Astrocyte (in vitro differentiated cells and primary cell): Measurements from ENCODE around the gene IL2RA. TPM values are rescaled to one million over a fixed set of nuclear protein-coding genes. Genes with fewer than 3 reads are reported as not detected.

Source experiments
- DNase-seq: peaks from one replicate; pipeline ENCODE4 v3.0.0-alpha.2; 2010; ENCODE audit warnings: low read depth
- FAIRE-seq: peaks from 2 replicates; lab custom pipeline; 2011; peaks lifted over from hg19 to GRCh38; lab: Jason Lieb, UNC
- H2AFZ ChIP-seq: 2 replicates; pipeline ENCODE4 v1.6.0; 2012; ENCODE audit warnings: low read depth, low read length, inconsistent platforms
- H3K27ac ChIP-seq: 2 replicates; pipeline ENCODE4 v1.5.1; 2011; ENCODE audit warnings: low read depth, low read length, inconsistent platforms
- H3K27me3 ChIP-seq: 2 replicates; pipeline ENCODE4 v1.6.0; 2011; ENCODE audit warnings: low read length, inconsistent platforms; ENCODE audit not compliant: insufficient read depth
- H3K36me3 ChIP-seq: 2 replicates; pipeline ENCODE4 v1.5.1; 2011; ENCODE audit warnings: low read length, inconsistent platforms; ENCODE audit not compliant: insufficient read depth
- H3K4me1 ChIP-seq: 2 replicates; pipeline ENCODE4 v1.5.1; 2011; ENCODE audit warnings: low read length, inconsistent platforms; ENCODE audit not compliant: insufficient read depth
- H3K4me2 ChIP-seq: 2 replicates; pipeline ENCODE4 v1.6.0; 2012; ENCODE audit warnings: low read length, inconsistent platforms
- H3K4me3 ChIP-seq: 2 replicates; pipeline ENCODE4 v1.5.1; 2011; ENCODE audit warnings: low read depth, mild to moderate bottlenecking, low read length, inconsistent platforms; ENCODE audit not compliant: insufficient read depth
- H3K79me2 ChIP-seq: 2 replicates; pipeline ENCODE4 v1.6.0; 2012; ENCODE audit warnings: mild to moderate bottlenecking, low read length, inconsistent platforms; ENCODE audit not compliant: insufficient read depth
- H3K9ac ChIP-seq: 2 replicates; pipeline ENCODE4 v1.6.0; 2012; ENCODE audit warnings: mild to moderate bottlenecking, low read length, inconsistent platforms
- H3K9me3 ChIP-seq: 2 replicates; pipeline ENCODE4 v1.5.1; 2012; ENCODE audit warnings: low read depth, mild to moderate bottlenecking, low read length, inconsistent platforms; ENCODE audit not compliant: insufficient read depth
- H4K20me1 ChIP-seq: 2 replicates; pipeline ENCODE4 v1.6.0; 2012; ENCODE audit warnings: low read length, inconsistent platforms; ENCODE audit not compliant: insufficient read depth
- H3K27ac Mint-ChIP-seq: one replicate; pipeline ENCODE4 v1.8.0; 2021; ENCODE audit warnings: mild to moderate bottlenecking, mixed read lengths; ENCODE audit not compliant: unreplicated experiment
- H3K27me3 Mint-ChIP-seq: one replicate; pipeline ENCODE4 v1.8.0; 2021; ENCODE audit warnings: low read depth, mixed read lengths; ENCODE audit not compliant: unreplicated experiment
- H3K36me3 Mint-ChIP-seq: one replicate; pipeline ENCODE4 v1.8.0; 2021; ENCODE audit warnings: low read depth, mixed read lengths; ENCODE audit not compliant: unreplicated experiment
- H3K4me1 Mint-ChIP-seq: one replicate; pipeline ENCODE4 v1.8.0; 2021; ENCODE audit warnings: low read depth, mixed read lengths; ENCODE audit not compliant: unreplicated experiment
- H3K4me3 Mint-ChIP-seq: one replicate; pipeline ENCODE4 v1.8.0; 2021; ENCODE audit warnings: mild to moderate bottlenecking, moderate library complexity, mixed read lengths; ENCODE audit not compliant: unreplicated experiment
- H3K9me3 Mint-ChIP-seq: one replicate; pipeline ENCODE4 v1.8.0; 2021; ENCODE audit warnings: mild to moderate bottlenecking, mixed read lengths; ENCODE audit not compliant: unreplicated experiment
- CTCF ChIP-seq: IDR thresholded peaks from 2 replicates; pipeline ENCODE4 v1.5.1; 2011; ENCODE audit warnings: low read depth, mild to moderate bottlenecking, inconsistent platforms, low read length, moderate library complexity; ENCODE audit not compliant: insufficient read depth
- EZH2 ChIP-seq: IDR thresholded peaks from 2 replicates; pipeline ENCODE4 v1.6.1; 2012; ENCODE audit warnings: mild to moderate bottlenecking, low read length, inconsistent platforms; ENCODE audit not compliant: insufficient read depth
- total RNA-seq: library from RNA; stranded (reverse); gene quantifications from 2 replicates; pipeline ENCODE4 v1.2.1, GENCODE V29; 2021

The IL2RA gene
- total RNA-seq, 1 donor from 2014 or later: not detected

- no peak for DNase-seq
- H3K27me3 ChIP-seq: no peaks in the 10 kb centered on the region
- no peak for TF ChIP-seq EZH2
- no peak for FAIRE-seq
- no peaks in the 10 kb centered on the region for H3K4me1 Mint-ChIP-seq
- H3K36me3 Mint-ChIP-seq: no peaks in the 10 kb centered on the region
- H3K9me3 Mint-ChIP-seq: no peaks in the 10 kb centered on the region
- H3K27ac Mint-ChIP-seq: no peak overlapping the region
- no peak overlapping the region for H3K27ac ChIP-seq
- no peaks in the 10 kb centered on the region for H3K36me3 ChIP-seq
- H3K4me2 ChIP-seq: no peak overlapping the region
- H3K9ac ChIP-seq: no peak overlapping the region
- H3K4me3 ChIP-seq: no peak overlapping the region
- peaks cover under 1% of the 10 kb centered on the region for H3K4me1 ChIP-seq
- no peaks in the 10 kb centered on the region for H3K9me3 ChIP-seq
- H3K4me3 Mint-ChIP-seq: no peak overlapping the region
- H4K20me1 ChIP-seq: no peaks in the 10 kb centered on the region
- H2AFZ ChIP-seq: no peak overlapping the region
- no peaks in the 10 kb centered on the region for H3K79me2 ChIP-seq
- peaks cover 15% of the 10 kb centered on the region for H3K27me3 Mint-ChIP-seq
Observed at GRCh38 chr10:5973069-5973468, 89.1 kb downstream of the IL2RA start.

- H3K27ac Mint-ChIP-seq: no peak overlapping the region
- no peak for FAIRE-seq
- no peak overlapping the region for H3K4me3 ChIP-seq
Observed at GRCh38 chr10:5971886-5972285, 90.3 kb downstream of the IL2RA start.

DNA sequence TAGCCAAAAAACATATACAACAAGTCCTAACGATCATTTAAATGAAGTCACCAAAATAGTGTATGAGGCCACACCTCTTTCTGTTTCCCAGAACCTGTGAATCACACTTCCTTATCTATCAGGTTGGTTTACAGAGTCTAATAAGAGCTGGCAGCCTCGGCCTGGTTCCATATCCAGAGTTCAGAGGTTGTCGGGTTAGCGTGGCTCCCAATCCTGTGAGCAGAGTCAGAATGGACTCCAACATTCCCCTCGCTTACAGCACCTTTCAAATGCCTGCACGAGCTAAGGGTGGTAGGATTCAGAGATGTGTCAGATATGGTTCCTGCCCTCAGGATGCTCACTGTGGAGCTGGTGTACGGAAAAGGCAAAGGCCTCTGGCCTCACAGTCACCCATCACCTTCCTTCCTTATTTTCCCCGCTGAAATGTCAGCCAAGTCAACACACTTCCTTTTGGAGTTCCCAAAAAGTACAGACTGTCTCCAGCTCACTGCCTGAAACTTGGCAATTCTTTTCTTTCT lies 90.8 kb downstream of the IL2RA start:
- Histone ChIP-seq H3K9me3 (no peaks in the 10 kb centered on the region), H3K9ac (no peak overlapping the region), H4K20me1 (no peaks in the 10 kb centered on the region), H3K36me3 (no peaks in the 10 kb centered on the region), H2AFZ (no peak overlapping the region), H3K4me1 (no peaks in the 10 kb centered on the region), H3K4me2 (no peak overlapping the region), H3K79me2 (no peaks in the 10 kb centered on the region), H3K27me3 (no peaks in the 10 kb centered on the region), H3K27ac (no peak overlapping the region), H3K4me3 (no peak overlapping the region)
- H3K4me1 Mint-ChIP-seq: no peaks in the 10 kb centered on the region
- no peaks in the 10 kb centered on the region for H3K36me3 Mint-ChIP-seq
- H3K9me3 Mint-ChIP-seq: no peaks in the 10 kb centered on the region
- no peak overlapping the region for H3K4me3 Mint-ChIP-seq
- TF ChIP-seq EZH2 (no peak), CTCF (no peak)
- FAIRE-seq (no peak), DNase-seq (peak; percentile 83)
- peaks cover 12% of the 10 kb centered on the region for H3K27me3 Mint-ChIP-seq
- no peak overlapping the region for H3K27ac Mint-ChIP-seq

More at GRCh38 chr10:5971886-5972285, 90.3 kb downstream of the IL2RA start:
- Mint-ChIP-seq H3K4me3 (no peak overlapping the region), H3K4me1 (no peaks in the 10 kb centered on the region), H3K36me3 (no peaks in the 10 kb centered on the region), H3K27me3 (peaks cover 14% of the 10 kb centered on the region), H3K9me3 (no peaks in the 10 kb centered on the region)
- Histone ChIP-seq H3K4me2 (no peak overlapping the region), H3K79me2 (no peaks in the 10 kb centered on the region), H3K27ac (no peak overlapping the region), H3K4me1 (no peaks in the 10 kb centered on the region), H4K20me1 (no peaks in the 10 kb centered on the region), H3K9me3 (no peaks in the 10 kb centered on the region), H3K27me3 (no peaks in the 10 kb centered on the region), H3K36me3 (no peaks in the 10 kb centered on the region), H3K9ac (no peak overlapping the region), H2AFZ (no peak overlapping the region)
- TF ChIP-seq CTCF (no peak), EZH2 (no peak)
- DNase-seq: no peak
